H1 (cell line): Measurements from ENCODE around the gene MMP24. TPM values are rescaled to one million over a fixed set of nuclear protein-coding genes. Genes with fewer than 3 reads are reported as not detected.

Experiments used
- CTCF ChIA-PET: fragments of 300-600 bp; sonication (Branson Sonifier 250); formaldehyde crosslinking; loops from one replicate; lab custom pipeline; 2021; ENCODE audit not compliant: partially characterized antibody; lab: Charles Lee
- POLR2A ChIA-PET: fragments of 300-600 bp; sonication (Branson Sonifier 250); formaldehyde crosslinking; loops from one replicate; lab custom pipeline; 2021; ENCODE audit warnings: inconsistent platforms; ENCODE audit not compliant: partially characterized antibody; lab: Charles Lee
- DNase-seq, 2 experiments: peaks; one replicate each; pipeline versions ENCODE4 v3.0.0 to v3.0.0-alpha.2; 2010 to 2022; ENCODE audit warnings: low spot score in 2 of 2, low read depth in 1 of 2, mixed read lengths in 1 of 2
- FAIRE-seq: peaks from 2 replicates; lab custom pipeline; 2011; peaks lifted over from hg19 to GRCh38; lab: Jason Lieb, UNC
- H2AFZ ChIP-seq: 2 replicates; pipeline ENCODE4 v1.8.1; 2012; ENCODE audit warnings: low read length, inconsistent platforms
- H2AK5ac ChIP-seq: 2 replicates; pipeline ENCODE4 v1.6.1; 2013; ENCODE audit warnings: low read depth, low read length
- H2BK120ac ChIP-seq: replicated peaks from 2 replicates; pipeline ENCODE3; 2013; ENCODE audit warnings: low read depth, low read length, inconsistent platforms
- H2BK12ac ChIP-seq: 2 replicates; pipeline ENCODE4 v1.6.1; 2013; ENCODE audit warnings: low read depth, low read length
- H2BK15ac ChIP-seq: 2 replicates; pipeline ENCODE4 v1.6.1; 2013; ENCODE audit warnings: low read length
- H2BK20ac ChIP-seq: 2 replicates; pipeline ENCODE4 v1.6.1; 2013; ENCODE audit warnings: low read length
- H2BK5ac ChIP-seq: 2 replicates; pipeline ENCODE4 v1.6.1; 2013; ENCODE audit warnings: low read depth, low read length
- H3K14ac ChIP-seq: 2 replicates; pipeline ENCODE4 v1.6.1; 2013; ENCODE audit warnings: inconsistent platforms; ENCODE audit not compliant: insufficient read length
- H3K18ac ChIP-seq: 2 replicates; pipeline ENCODE4 v1.6.1; 2013; ENCODE audit warnings: low read length; ENCODE audit errors: extremely low read depth
- H3K23ac ChIP-seq: 2 replicates; pipeline ENCODE4 v1.6.1; 2013; ENCODE audit warnings: inconsistent platforms; ENCODE audit not compliant: insufficient read length
- H3K23me2 ChIP-seq: 2 replicates; pipeline ENCODE4 v1.6.1; 2013; ENCODE audit warnings: low read depth, low read length
- H3K27ac ChIP-seq: 2 replicates; pipeline ENCODE4 v1.6.1; 2011; ENCODE audit warnings: low read depth, low read length, inconsistent platforms
- H3K27me3 ChIP-seq, 4 experiments: replicated peaks in 1 of 4; 1 replicate in 1 of 4; 2 replicates in 3 of 4; pipeline versions ENCODE4 v1.6.1 to v1.8.1; 2011 to 2013; ENCODE audit warnings: low read length in 3 of 4, mild to moderate bottlenecking in 3 of 4, inconsistent platforms in 2 of 4, mixed read lengths in 2 of 4, moderate library complexity in 1 of 4; ENCODE audit not compliant: control insufficient read depth in 3 of 4, insufficient read depth in 3 of 4; ENCODE audit errors: extremely low read depth in 1 of 4
- H3K36me3 ChIP-seq, 4 experiments: 2 replicates each; pipeline versions ENCODE4 v1.6.1 to v1.8.1; 2011 to 2013; ENCODE audit warnings: mild to moderate bottlenecking in 4 of 4, low read length in 3 of 4, moderate library complexity in 2 of 4, control low read depth in 1 of 4, inconsistent platforms in 1 of 4; ENCODE audit not compliant: insufficient read depth in 4 of 4, control insufficient read depth in 2 of 4
- H3K4ac ChIP-seq: replicated peaks from 2 replicates; pipeline ENCODE3; 2013; ENCODE audit warnings: low read length, low read depth, mixed read lengths, inconsistent platforms; ENCODE audit not compliant: insufficient read length
- H3K4me1 ChIP-seq, 4 experiments: replicated peaks in 1 of 4; 1 replicate in 1 of 4; 2 replicates in 3 of 4; pipeline versions ENCODE4 v1.6.1 to v1.8.1; 2011 to 2013; ENCODE audit warnings: low read length in 3 of 4, inconsistent platforms in 2 of 4, mixed read lengths in 1 of 4; ENCODE audit not compliant: insufficient read depth in 4 of 4, control insufficient read depth in 3 of 4
- H3K4me2 ChIP-seq, 2 experiments: 2 replicates each; pipeline versions ENCODE4 v1.6.1 to v1.8.1; 2011 to 2013; ENCODE audit warnings: low read depth in 2 of 2, low read length in 2 of 2, control low read depth in 1 of 2, inconsistent platforms in 1 of 2, mild to moderate bottlenecking in 1 of 2; ENCODE audit not compliant: insufficient read depth in 1 of 2
- H3K4me3 ChIP-seq, 4 experiments: fragments of 200-600, 300-600 bp in 1 of 4; sonication (generic), shearing (Covaris generic), sonication (Bioruptor Twin) in 1 of 4; 2 replicates each; pipeline versions ENCODE4 v1.5.1 to v1.8.1; 2011 to 2016; ENCODE audit warnings: low read length in 4 of 4, low read depth in 3 of 4, control low read depth in 2 of 4, inconsistent platforms in 2 of 4, mild to moderate bottlenecking in 2 of 4, mixed read lengths in 1 of 4, moderate library complexity in 1 of 4; ENCODE audit not compliant: insufficient read depth in 2 of 4; ENCODE audit errors: extremely low read depth in 1 of 4
- H3K56ac ChIP-seq: replicated peaks from 2 replicates; pipeline ENCODE3; 2013; ENCODE audit warnings: low read depth, mild to moderate bottlenecking, mixed read lengths, low read length, inconsistent platforms; ENCODE audit not compliant: insufficient read length
- H3K79me1 ChIP-seq: 2 replicates; pipeline ENCODE4 v1.6.1; 2013; ENCODE audit warnings: low read depth, low read length, control low read depth
- H3K79me2 ChIP-seq, 2 experiments: 2 replicates each; pipeline versions ENCODE4 v1.6.1 to v1.8.1; 2012 to 2013; ENCODE audit warnings: low read length in 2 of 2, mild to moderate bottlenecking in 2 of 2, inconsistent platforms in 1 of 2; ENCODE audit not compliant: insufficient read depth in 2 of 2, control insufficient read depth in 1 of 2
- H3K9ac ChIP-seq, 4 experiments: replicated peaks in 1 of 4; 1 replicate in 1 of 4; 2 replicates in 3 of 4; pipeline versions ENCODE4 v1.6.1 to v1.8.1; 2011 to 2013; ENCODE audit warnings: low read depth in 3 of 4, low read length in 3 of 4, control low read depth in 2 of 4, mild to moderate bottlenecking in 2 of 4, moderate library complexity in 2 of 4, inconsistent platforms in 1 of 4; ENCODE audit errors: extremely low read depth in 1 of 4
- H3K9me3 ChIP-seq, 2 experiments: 2 replicates each; pipeline versions ENCODE4 v1.6.1 to v1.8.1; 2012 to 2013; ENCODE audit warnings: mild to moderate bottlenecking in 2 of 2, moderate library complexity in 2 of 2, control low read depth in 1 of 2, inconsistent platforms in 1 of 2, low read depth in 1 of 2, low read length in 1 of 2, mixed read lengths in 1 of 2; ENCODE audit not compliant: insufficient read depth in 2 of 2
- H4K20me1 ChIP-seq, 2 experiments: replicated peaks in 1 of 2; 2 replicates each; pipeline versions ENCODE3 to v1.8.1; 2011 to 2013; ENCODE audit warnings: inconsistent platforms in 2 of 2, low read length in 2 of 2, mild to moderate bottlenecking in 1 of 2; ENCODE audit not compliant: insufficient read depth in 2 of 2, control insufficient read depth in 1 of 2
- H4K5ac ChIP-seq: 2 replicates; pipeline ENCODE4 v1.6.1; 2013; ENCODE audit warnings: low read length, low read depth, mixed read lengths, inconsistent platforms; ENCODE audit not compliant: insufficient read length
- H4K8ac ChIP-seq: 2 replicates; pipeline ENCODE4 v1.8.0; 2013; ENCODE audit warnings: mild to moderate bottlenecking, moderate library complexity, low read length, inconsistent platforms; ENCODE audit not compliant: insufficient read depth; ENCODE audit errors: extremely low read depth
- H4K91ac ChIP-seq: replicated peaks from 2 replicates; pipeline ENCODE3; 2013; ENCODE audit warnings: low read length, mixed read lengths, inconsistent platforms; ENCODE audit not compliant: insufficient read length
- CEBPB ChIP-seq: IDR thresholded peaks from 2 replicates; pipeline ENCODE4 v1.6.1; 2012; ENCODE audit warnings: low read depth, low read length
- CREB1 ChIP-seq: IDR thresholded peaks from 2 replicates; pipeline ENCODE4 v1.6.1; 2012; ENCODE audit warnings: inconsistent platforms
- EGR1 ChIP-seq: IDR thresholded peaks from 2 replicates; pipeline ENCODE4 v1.6.1; 2011; ENCODE audit warnings: low read depth, low read length, borderline replicate concordance
- EP300 ChIP-seq, 2 experiments: IDR thresholded peaks; 1 replicate in 1 of 2; 2 replicates in 1 of 2; pipeline ENCODE4 v1.6.1; 2011 to 2012; ENCODE audit warnings: low read depth in 2 of 2, low read length in 2 of 2, mild to moderate bottlenecking in 2 of 2, borderline replicate concordance in 1 of 2, inconsistent platforms in 1 of 2, moderate library complexity in 1 of 2
- RAD21 ChIP-seq, 2 experiments: IDR thresholded peaks in 1 of 2; conservative IDR thresholded peaks in 1 of 2; 2 replicates each; pipeline ENCODE4 v1.6.1; 2011; ENCODE audit warnings: low read depth in 2 of 2, low read length in 2 of 2, improper control_type of control experiment in 1 of 2, inconsistent platforms in 1 of 2, mild to moderate bottlenecking in 1 of 2, moderate library complexity in 1 of 2
- RNF2 ChIP-seq: fragments of 200-900, 300-1000 bp; sonication (generic); IDR thresholded peaks from 2 replicates; pipeline ENCODE4 v1.7.1; 2016; ENCODE audit warnings: borderline replicate concordance, low read depth, mild to moderate bottlenecking, antibody characterized with exemption, low read length; ENCODE audit not compliant: poor library complexity, severe bottlenecking; ENCODE audit errors: missing control alignments
- RXRA ChIP-seq: IDR thresholded peaks from 2 replicates; pipeline ENCODE4 v1.6.1; 2011; ENCODE audit warnings: low read depth, mild to moderate bottlenecking, low read length, moderate library complexity; ENCODE audit not compliant: insufficient read depth
- SP4 ChIP-seq: IDR thresholded peaks from 2 replicates; pipeline ENCODE4 v1.6.1; 2012; ENCODE audit warnings: low read length, inconsistent platforms
- TAF7 ChIP-seq: optimal IDR thresholded peaks from 2 replicates; pipeline ENCODE3; 2011; ENCODE audit warnings: low read depth, mild to moderate bottlenecking, inconsistent platforms, low read length, moderate library complexity, borderline replicate concordance
- TBP ChIP-seq: IDR thresholded peaks from 2 replicates; pipeline ENCODE4 v1.6.1; 2011; ENCODE audit warnings: low read depth, low read length, improper control_type of control experiment
- TEAD4 ChIP-seq: IDR thresholded peaks from 2 replicates; pipeline ENCODE4 v1.6.1; 2012; ENCODE audit warnings: low read depth, low read length, inconsistent platforms, mixed read lengths
- WGBS, 2 experiments: shearing (Covaris generic) in 1 of 2; methylation state at CpG; one replicate each; pipeline versions ENCODE4 v1.1.6 to v1.1.7; 2013 to 2015; ENCODE audit warnings: low lambda C conversion rate in 2 of 2, mixed read lengths in 2 of 2, inconsistent platforms in 1 of 2, low coverage in 1 of 2, missing lambda C conversion rate in 1 of 2; ENCODE audit not compliant: insufficient replicate concordance in 2 of 2, insufficient coverage in 1 of 2, insufficient read length in 1 of 2; ENCODE audit errors: extremely low coverage in 1 of 2, missing lambda C conversion rate in 1 of 2; 5-methylcytosine and 5-hydroxymethylcytosine counted together
- polyA plus RNA-seq, 7 experiments: library from polyadenylated mRNA; depleted of rRNA in 3 of 7; stranded (reverse) in 5 of 7; unstranded in 2 of 7; fragments of >200 nt in 5 of 7; fragments of 200-250 nt in 2 of 7; gene quantifications; 1 replicate in 5 of 7; 2 replicates in 1 of 7; 4 replicates in 1 of 7; pipeline versions ENCODE4 v1.2.1 to v1.2.3, GENCODE V29; 2011 to 2013; ENCODE audit warnings: missing spikeins in 2 of 7, mixed read lengths in 2 of 7
- total RNA-seq: library from RNA; stranded (reverse); fragmentation: NEBNext Ultra II Directional; extraction: Animal tissue kit (Norgen Biotek cat#: 25700); gene quantifications from 2 replicates; pipeline ENCODE4 v1.2.1, GENCODE V29; 2021

MMP24 gene
- total and polyA plus RNA-seq, 2 of the 8 experiments (the other 6 are each of a cell fraction or from before 2014, with no cell fraction given), result 18.8 to 21.4 TPM

- Histone ChIP-seq H2BK120ac (no peak overlapping the region), H3K36me3 (no peaks in the 10 kb centered on the region), H3K18ac (no peak overlapping the region), H2BK5ac (no peak overlapping the region), H3K9me3 (no peaks in the 10 kb centered on the region), H4K91ac (no peak overlapping the region), H2AFZ (no peak overlapping the region), H4K20me1 (no peaks in the 10 kb centered on the region), H3K4ac (no peak overlapping the region), H2BK20ac (no peak overlapping the region), H3K27me3 (no peaks in the 10 kb centered on the region), H3K27ac (no peak overlapping the region), H3K79me1 (no peaks in the 10 kb centered on the region), H3K4me3 (peak overlapping the region in 2 of 4 experiments; percentile 20 to 30; a peak in 3 of 8 replicates), H3K4me2 (peak overlapping the region in 1 of 2 experiments; percentile 41; a peak in 2 of 4 replicates), H3K4me1 (peaks cover 0 to 4% (median 2%) of the 10 kb centered on the region in 4 experiments; a peak in 2 of 7 replicates), H3K56ac (no peak overlapping the region), H2AK5ac (no peak overlapping the region), H4K5ac (no peak overlapping the region), H2BK15ac (peak overlapping the region; percentile 7; the same call in 1 of the 2 replicates), H4K8ac (no peak overlapping the region), H3K14ac (no peak overlapping the region), H3K9ac (no peak overlapping the region), H3K23me2 (no peaks in the 10 kb centered on the region), H3K79me2 (no peaks in the 10 kb centered on the region), H2BK12ac (no peak overlapping the region; the same call in 1 of the 2 replicates), H3K23ac (no peak overlapping the region)
- ChIA-PET CTCF (interaction anchor here (0.6 to 13.8 kb wide), 30 partner anchors 9 to 194 kb away, joined by 3 to 141 read pairs (median 4); partner anchors contain the start of genes CEP250, EDEM2, EIF6 and FAM83C), POLR2A (interaction anchor here (0.8 to 2.3 kb wide), 10 partner anchors 8 to 442 kb away, joined by 3 to 11 read pairs (median 4); partner anchors contain the start of genes CEP250, EIF6 and MMP24OS)
- 36% methylated on average over 18 of the region's 18 CpGs; no CpG with 5 or more reads in 1 of the 2 experiments for WGBS, 2 experiments
- peak; percentile 28 for FAIRE-seq
- DNase-seq, result peak; percentile 92 to 93
- peak; percentile 65; the same call in 1 of the 2 replicates for TF ChIP-seq TEAD4
- no peak for TF ChIP-seq CEBPB
- TF ChIP-seq TAF7, result no peak
- TF ChIP-seq CREB1, result peak; percentile 75
- no peak for TF ChIP-seq RXRA
- peak; percentile 89 to 92 for TF ChIP-seq RAD21 (IDR thresholded peaks at IDR 0.05 in 1 of 2, conservative IDR thresholded peaks at IDR 0.05 in 1 of 2; ENCODE audit: low read depth in 2 of 2, low read length in 2 of 2)
- peak; percentile 39; the same call in 1 of the 2 replicates for TF ChIP-seq EGR1
- TF ChIP-seq TBP, result peak; percentile 65; the same call in 1 of the 2 replicates
- peak in 1 of 2 experiments; percentile 20; a peak in 1 of 3 replicates for TF ChIP-seq EP300 (IDR thresholded peaks at IDR 0.05; ENCODE audit: borderline replicate concordance in 1 of 2, low read depth in 2 of 2, low read length in 2 of 2)
- TF ChIP-seq SP4, result peak; percentile 32; the same call in 1 of the 2 replicates
- TF ChIP-seq RNF2, result no peak
Measured at GRCh38 chr20:35303735-35304491, 77.4 kb downstream of the MMP24 start.
